GM12878 (cell line): Measurements from ENCODE around the gene SOX12. TPM values are rescaled to one million over a fixed set of nuclear protein-coding genes. Genes with fewer than 3 reads are reported as not detected.
A peak's percentile ranks its signal among the peaks of the same experiment; 100 is the strongest.

Experiments
- ATAC-seq: fragments of 200-7000 bp; cut with Tn5 transposase; 3 replicates; pipeline ENCODE4 v1.9.1; 2020; ENCODE audit warnings: mild to moderate bottlenecking, moderate library complexity
- BruUV-seq: library from RNA; stranded (reverse); fragments of 400-500 nt; replicated peaks from 2 replicates; lab custom pipeline; 2021; lab: Mats Ljungman, UMichigan
- CTCF ChIA-PET: fragments of 300-600 bp; sonication (Branson Sonifier 250); formaldehyde crosslinking; extraction: SDS; loops from one replicate; lab custom pipeline; 2021; ENCODE audit warnings: inconsistent platforms; lab: Yijun Ruan, JAX
- POLR2A ChIA-PET: fragments of 350-600 bp; formaldehyde crosslinking; extraction: SDS; loops from one replicate; lab custom pipeline; 2021; ENCODE audit warnings: inconsistent platforms; lab: Charles Lee
- RAD21 ChIA-PET: fragments of 300-600 bp; sonication (Branson Sonifier 250); formaldehyde crosslinking; loops from one replicate; lab custom pipeline; 2023; ENCODE audit warnings: antibody characterized with exemption; ENCODE audit not compliant: unreplicated experiment; lab: Charles Lee
- SMC1A ChIA-PET: fragments of 300-600 bp; sonication (Branson Sonifier 250); formaldehyde crosslinking; loops from one replicate; lab custom pipeline; 2023; ENCODE audit not compliant: unreplicated experiment, uncharacterized antibody; lab: Charles Lee
- DNase-seq: peaks from one replicate; pipeline ENCODE4 v3.0.0-alpha.2; 2011; ENCODE audit warnings: low read depth, low spot score
- FAIRE-seq: peaks from 3 replicates; lab custom pipeline; 2011; peaks lifted over from hg19 to GRCh38; lab: Jason Lieb, UNC
- H2AFZ ChIP-seq: 2 replicates; pipeline ENCODE4 v1.6.0; 2011; ENCODE audit warnings: low read depth, low read length, control low read depth; ENCODE audit not compliant: control insufficient read depth
- H3K27ac ChIP-seq: 2 replicates; pipeline ENCODE4 v1.5.1; 2011; ENCODE audit warnings: control low read depth; ENCODE audit not compliant: control insufficient read depth, insufficient read depth
- H3K27me3 ChIP-seq, 2 experiments: replicated peaks in 1 of 2; 2 replicates each; pipeline versions ENCODE4 v1.6.0 to v1.6.1; 2011; ENCODE audit warnings: low read length in 1 of 2; ENCODE audit not compliant: control insufficient read depth in 2 of 2, insufficient read depth in 2 of 2
- H3K36me3 ChIP-seq, 2 experiments: 2 replicates each; pipeline ENCODE4 v1.5.1; 2011; ENCODE audit warnings: low read length in 1 of 2; ENCODE audit not compliant: control insufficient read depth in 2 of 2, insufficient read depth in 2 of 2
- H3K4me1 ChIP-seq: 2 replicates; pipeline ENCODE4 v1.6.1; 2011; ENCODE audit warnings: mild to moderate bottlenecking, low read length, moderate library complexity, mixed read lengths; ENCODE audit not compliant: control insufficient read depth, insufficient read depth
- H3K4me2 ChIP-seq: 2 replicates; pipeline ENCODE4 v1.6.0; 2011; ENCODE audit warnings: control low read depth; ENCODE audit not compliant: control insufficient read depth, insufficient read depth
- H3K4me3 ChIP-seq: fragments of 200-600 bp; sonication (generic); 2 replicates; pipeline ENCODE4 v1.5.1; 2016
- H3K79me2 ChIP-seq: 2 replicates; pipeline ENCODE4 v1.6.0; 2011; ENCODE audit warnings: low read length; ENCODE audit not compliant: control insufficient read depth, insufficient read depth
- H3K9ac ChIP-seq: 2 replicates; pipeline ENCODE4 v1.8.0; 2011; ENCODE audit warnings: low read length, control low read depth, mixed read lengths; ENCODE audit not compliant: control insufficient read depth, insufficient read depth
- H3K9me3 ChIP-seq: replicated peaks from 3 replicates; pipeline ENCODE4 v1.5.1; 2011; ENCODE audit warnings: mild to moderate bottlenecking, low read length; ENCODE audit not compliant: control insufficient read depth, insufficient read depth
- H4K20me1 ChIP-seq: 2 replicates; pipeline ENCODE4 v1.6.0; 2011; ENCODE audit not compliant: control insufficient read depth, insufficient read depth
- DPF2 ChIP-seq: fragments of 450-650 bp; IDR thresholded peaks from 2 replicates; pipeline ENCODE4 v1.6.1; 2017; ENCODE audit warnings: mild to moderate bottlenecking
- EP300 ChIP-seq, 2 experiments: fragments of 150-350 bp in 1 of 2; IDR thresholded peaks; 2 replicates each; pipeline ENCODE4 v1.6.1; 2011 to 2012; ENCODE audit warnings: low read depth in 2 of 2, low read length in 2 of 2, borderline replicate concordance in 1 of 2, improper control_type of control experiment in 1 of 2, inconsistent platforms in 1 of 2; ENCODE audit not compliant: control insufficient read depth in 1 of 2
- FOS ChIP-seq: IDR thresholded peaks from 3 replicates; pipeline ENCODE4 v1.6.1; 2011; ENCODE audit warnings: borderline replicate concordance; ENCODE audit not compliant: insufficient read length; ENCODE audit errors: extremely low read depth
- IKZF2 ChIP-seq, 2 experiments: fragments of 450-650 bp; IDR thresholded peaks; 2 replicates each; pipeline ENCODE4 v1.6.1; 2017; ENCODE audit warnings: mild to moderate bottlenecking in 2 of 2, moderate library complexity in 2 of 2
- MEF2B ChIP-seq: fragments of 450-650 bp; IDR thresholded peaks from 2 replicates; pipeline ENCODE4 v1.6.1; 2018; ENCODE audit warnings: mild to moderate bottlenecking, moderate library complexity; ENCODE audit not compliant: partially characterized antibody, poor library complexity, severe bottlenecking
- MYB ChIP-seq: fragments of 150-350 bp; IDR thresholded peaks from 2 replicates; pipeline ENCODE4 v1.6.1; 2014; ENCODE audit warnings: mild to moderate bottlenecking, low read depth, low read length, borderline replicate concordance
- POLR2AphosphoS5 ChIP-seq: IDR thresholded peaks from 2 replicates; pipeline ENCODE4 v1.6.1; 2011; ENCODE audit warnings: mild to moderate bottlenecking, low read length, inconsistent platforms
- RCOR1 ChIP-seq: conservative IDR thresholded peaks from 2 replicates; pipeline ENCODE4 v1.6.1; 2012; ENCODE audit warnings: low read depth, low read length, improper control_type of control experiment
- RUNX3 ChIP-seq: IDR thresholded peaks from 2 replicates; pipeline ENCODE4 v1.6.1; 2012; ENCODE audit warnings: low read length, inconsistent platforms
- SPI1 ChIP-seq: IDR thresholded peaks from 2 replicates; pipeline ENCODE4 v1.6.1; 2011; ENCODE audit warnings: low read depth, mild to moderate bottlenecking, low read length, moderate library complexity, borderline replicate concordance; ENCODE audit not compliant: insufficient read depth
- WGBS: methylation state at CpG from one replicate; pipeline ENCODE4 v1.1.6; 2016; ENCODE audit warnings: low lambda C conversion rate; ENCODE audit not compliant: insufficient replicate concordance, insufficient coverage; ENCODE audit errors: missing lambda C conversion rate; 5-methylcytosine and 5-hydroxymethylcytosine counted together
- in situ Hi-C: fragments of 300-500 bp; cut with MboI; formaldehyde crosslinking; loops from 9 replicates; pipeline ENCODE4 v1.14.3; 2018; ENCODE audit warnings: mixed read lengths
- intact Hi-C: fragments of 100-400 bp; cut with micrococcal nuclease; formaldehyde crosslinking; loops from one replicate; pipeline ENCODE4 v1.14.2; 2022; ENCODE audit not compliant: unreplicated experiment
- polyA plus RNA-seq, 11 experiments: library from polyadenylated mRNA; depleted of rRNA in 4 of 11; unstranded in 6 of 11; stranded (reverse) in 5 of 11; fragments of >200 nt; fragmentation: Nextera tagmentation in 4 of 11; fragmentation: Illumina TruSeq in 1 of 11; extraction: Ambion mirVana in 4 of 11; extraction: Trizol in 1 of 11; gene quantifications; 1 replicate in 1 of 11; 2 replicates in 10 of 11; pipeline versions ENCODE4 v1.2.1 to v1.2.3, GENCODE V29; 2011 to 2016; ENCODE audit warnings: inconsistent platforms in 2 of 11, missing spikeins in 2 of 11, low read depth in 1 of 11
- total RNA-seq, 4 experiments: library from RNA; depleted of rRNA in 3 of 4; stranded (reverse); fragments of >200 nt in 3 of 4; fragmentation: Illumina TruSeq in 1 of 4; extraction: Trizol in 1 of 4; gene quantifications; 2 replicates each; pipeline versions ENCODE4 v1.2.1 to v1.2.3, GENCODE V29; 2013 to 2021
- TF ChIP-seq, protein P1 (sequence below): fragments of 450-650 bp; IDR thresholded peaks from 2 replicates; pipeline ENCODE4 v1.6.1; 2016; ENCODE audit warnings: mild to moderate bottlenecking
- TF ChIP-seq, protein P2 (sequence below): fragments of 450-650 bp; IDR thresholded peaks from 2 replicates; pipeline ENCODE4 v1.6.1; 2017; ENCODE audit warnings: low read depth, mild to moderate bottlenecking, moderate library complexity
- TF ChIP-seq, protein P3 (sequence below): fragments of 150-350 bp; IDR thresholded peaks from 2 replicates; pipeline ENCODE4 v1.6.1; 2016; ENCODE audit warnings: low read depth, low read length

Gene SOX12
- total and polyA plus RNA-seq, 10 of the 15 experiments (the other 5 are each of a cell fraction or from before 2014, with no cell fraction given), result 0.50 to 17.9 (median 1.4) TPM

DNA sequence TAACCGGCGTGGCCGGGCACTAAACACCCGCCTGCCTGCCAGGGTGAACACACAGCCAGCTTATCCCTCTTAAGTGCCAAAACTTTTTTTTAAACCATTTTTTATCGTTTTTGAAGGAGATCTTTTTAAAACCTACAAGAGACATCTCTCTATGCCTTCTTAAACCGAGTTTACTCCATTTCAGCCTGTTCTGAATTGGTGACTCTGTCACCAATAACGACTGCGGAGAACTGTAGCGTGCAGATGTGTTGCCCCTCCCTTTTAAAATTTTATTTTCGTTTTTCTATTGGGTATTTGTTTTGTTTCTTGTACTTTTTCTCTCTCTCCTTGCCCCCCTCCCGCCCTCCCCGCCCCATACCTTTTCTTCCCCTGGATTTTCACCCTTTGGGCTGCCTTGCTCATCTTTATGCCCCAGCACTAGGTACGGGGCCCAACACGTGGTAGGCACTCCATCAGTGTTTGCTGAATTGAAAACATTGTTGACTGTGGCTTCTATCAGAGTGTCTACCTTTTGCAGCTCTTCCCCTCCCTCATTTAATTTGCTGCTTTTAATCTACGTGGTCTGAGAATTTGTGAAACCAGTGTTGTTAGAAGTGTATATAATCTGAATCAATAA lies 26.5 kb upstream of the SOX12 start (continued):
- TF ChIP-seq MYB, result no peak
- TF ChIP-seq, all 136 proteins: peak for 0

DNA sequence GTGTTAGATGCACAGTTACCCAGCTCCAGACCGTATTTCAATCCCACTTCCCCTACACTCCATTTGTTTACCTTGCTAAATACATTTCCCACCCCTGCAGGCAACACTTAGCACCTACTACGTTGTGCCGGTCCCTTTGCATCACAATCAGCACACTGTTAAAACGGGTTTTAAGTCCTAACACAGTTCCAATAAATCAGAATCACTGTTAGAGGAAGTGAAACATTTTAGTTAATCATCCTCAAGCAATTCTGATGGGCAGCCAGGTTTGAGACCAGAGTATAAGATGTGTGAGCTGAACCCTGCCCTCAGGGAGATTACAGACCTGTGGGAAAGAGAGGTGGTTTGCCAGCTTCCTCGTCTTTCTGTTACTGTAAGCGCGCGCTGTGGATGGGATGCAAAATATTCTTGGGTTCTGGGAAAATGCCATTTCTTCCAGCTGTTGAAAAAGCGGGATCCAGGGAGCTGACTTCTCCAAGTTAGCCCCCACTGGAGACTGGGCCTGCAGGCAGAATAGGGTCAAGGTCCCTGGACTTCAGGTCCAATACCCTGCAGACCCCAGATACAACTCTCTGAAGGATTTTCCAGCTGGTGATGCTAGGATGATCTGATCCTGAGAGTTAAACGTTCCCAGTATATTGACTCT lies 24.9 kb upstream of the SOX12 start:
- Histone ChIP-seq H3K27me3 (no peaks in the 10 kb centered on the region), H3K4me1 (peaks cover 27% of the 10 kb centered on the region), H3K4me3 (peak overlapping the region; percentile 94), H3K9ac (no peak overlapping the region), H3K4me2 (peak overlapping the region; percentile 92), H4K20me1 (peaks cover 4% of the 10 kb centered on the region), H3K79me2 (peaks cover 45% of the 10 kb centered on the region), H3K27ac (no peak overlapping the region), H2AFZ (no peak overlapping the region), H3K9me3 (no peaks in the 10 kb centered on the region; the same call in 2 of the 3 replicates), H3K36me3 (no peaks in the 10 kb centered on the region; a peak in 2 of 4 replicates)
- BruUV-seq, result no TSS peak
- ChIA-PET POLR2A (interaction anchor here (0.6 to 3.4 kb wide), 3 partner anchors 11 to 39 kb away, joined by 3 to 30 read pairs (median 3); partner anchors contain the start of gene SOX12), RAD21 (no interaction called here), SMC1A (interaction anchor here (0.6 to 1.9 kb wide), 3 partner anchors 10 to 103 kb away, joined by 3 to 6 read pairs (median 6); partner anchors contain the start of gene SOX12), CTCF (interaction anchor here (2.1 to 3.2 kb wide), 5 partner anchors 8 to 30 kb away, joined by 7 to 15 read pairs (median 12); partner anchors contain the start of gene SOX12)
- DNase-seq (no peak), FAIRE-seq (no peak), ATAC-seq (peak; percentile 10; the same call in 1 of the 3 replicates)
- intact Hi-C loops (no loop called here), in situ Hi-C loops (no loop called here)
- TF ChIP-seq RUNX3, result 0 out of 2 replicates have a peak, but pooled peaks have one; percentile 8
- no peak for TF ChIP-seq FOS
- peak; percentile 13 to 30; a peak in 1 of 4 replicates for TF ChIP-seq IKZF2 (IDR thresholded peaks at IDR 0.05)
- TF ChIP-seq SPI1, result peak; percentile 92
- TF ChIP-seq, protein P1, sequence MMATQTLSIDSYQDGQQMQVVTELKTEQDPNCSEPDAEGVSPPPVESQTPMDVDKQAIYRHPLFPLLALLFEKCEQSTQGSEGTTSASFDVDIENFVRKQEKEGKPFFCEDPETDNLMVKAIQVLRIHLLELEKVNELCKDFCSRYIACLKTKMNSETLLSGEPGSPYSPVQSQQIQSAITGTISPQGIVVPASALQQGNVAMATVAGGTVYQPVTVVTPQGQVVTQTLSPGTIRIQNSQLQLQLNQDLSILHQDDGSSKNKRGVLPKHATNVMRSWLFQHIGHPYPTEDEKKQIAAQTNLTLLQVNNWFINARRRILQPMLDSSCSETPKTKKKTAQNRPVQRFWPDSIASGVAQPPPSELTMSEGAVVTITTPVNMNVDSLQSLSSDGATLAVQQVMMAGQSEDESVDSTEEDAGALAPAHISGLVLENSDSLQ, result peak; percentile 80
- TF ChIP-seq DPF2, result peak; percentile 37; the same call in 1 of the 2 replicates
- TF ChIP-seq, protein P2, sequence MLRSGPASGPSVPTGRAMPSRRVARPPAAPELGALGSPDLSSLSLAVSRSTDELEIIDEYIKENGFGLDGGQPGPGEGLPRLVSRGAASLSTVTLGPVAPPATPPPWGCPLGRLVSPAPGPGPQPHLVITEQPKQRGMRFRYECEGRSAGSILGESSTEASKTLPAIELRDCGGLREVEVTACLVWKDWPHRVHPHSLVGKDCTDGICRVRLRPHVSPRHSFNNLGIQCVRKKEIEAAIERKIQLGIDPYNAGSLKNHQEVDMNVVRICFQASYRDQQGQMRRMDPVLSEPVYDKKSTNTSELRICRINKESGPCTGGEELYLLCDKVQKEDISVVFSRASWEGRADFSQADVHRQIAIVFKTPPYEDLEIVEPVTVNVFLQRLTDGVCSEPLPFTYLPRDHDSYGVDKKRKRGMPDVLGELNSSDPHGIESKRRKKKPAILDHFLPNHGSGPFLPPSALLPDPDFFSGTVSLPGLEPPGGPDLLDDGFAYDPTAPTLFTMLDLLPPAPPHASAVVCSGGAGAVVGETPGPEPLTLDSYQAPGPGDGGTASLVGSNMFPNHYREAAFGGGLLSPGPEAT, result peak; percentile 46; the same call in 1 of the 2 replicates
- TF ChIP-seq EP300 (IDR thresholded peaks at IDR 0.05; ENCODE audit: borderline replicate concordance in 1 of 2, control insufficient read depth in 1 of 2, low read depth in 2 of 2, low read length in 2 of 2), result no peak
- no peak for TF ChIP-seq MEF2B
- TF ChIP-seq, protein P3, sequence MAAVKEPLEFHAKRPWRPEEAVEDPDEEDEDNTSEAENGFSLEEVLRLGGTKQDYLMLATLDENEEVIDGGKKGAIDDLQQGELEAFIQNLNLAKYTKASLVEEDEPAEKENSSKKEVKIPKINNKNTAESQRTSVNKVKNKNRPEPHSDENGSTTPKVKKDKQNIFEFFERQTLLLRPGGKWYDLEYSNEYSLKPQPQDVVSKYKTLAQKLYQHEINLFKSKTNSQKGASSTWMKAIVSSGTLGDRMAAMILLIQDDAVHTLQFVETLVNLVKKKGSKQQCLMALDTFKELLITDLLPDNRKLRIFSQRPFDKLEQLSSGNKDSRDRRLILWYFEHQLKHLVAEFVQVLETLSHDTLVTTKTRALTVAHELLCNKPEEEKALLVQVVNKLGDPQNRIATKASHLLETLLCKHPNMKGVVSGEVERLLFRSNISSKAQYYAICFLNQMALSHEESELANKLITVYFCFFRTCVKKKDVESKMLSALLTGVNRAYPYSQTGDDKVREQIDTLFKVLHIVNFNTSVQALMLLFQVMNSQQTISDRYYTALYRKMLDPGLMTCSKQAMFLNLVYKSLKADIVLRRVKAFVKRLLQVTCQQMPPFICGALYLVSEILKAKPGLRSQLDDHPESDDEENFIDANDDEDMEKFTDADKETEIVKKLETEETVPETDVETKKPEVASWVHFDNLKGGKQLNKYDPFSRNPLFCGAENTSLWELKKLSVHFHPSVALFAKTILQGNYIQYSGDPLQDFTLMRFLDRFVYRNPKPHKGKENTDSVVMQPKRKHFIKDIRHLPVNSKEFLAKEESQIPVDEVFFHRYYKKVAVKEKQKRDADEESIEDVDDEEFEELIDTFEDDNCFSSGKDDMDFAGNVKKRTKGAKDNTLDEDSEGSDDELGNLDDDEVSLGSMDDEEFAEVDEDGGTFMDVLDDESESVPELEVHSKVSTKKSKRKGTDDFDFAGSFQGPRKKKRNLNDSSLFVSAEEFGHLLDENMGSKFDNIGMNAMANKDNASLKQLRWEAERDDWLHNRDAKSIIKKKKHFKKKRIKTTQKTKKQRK, result no peak
- TF ChIP-seq RCOR1, result 0 out of 2 replicates have a peak, but pooled peaks have one; percentile 35
- no peak for TF ChIP-seq MYB
- TF ChIP-seq POLR2AphosphoS5, result no peak
- WGBS, result 60% methylated on average over 10 of the region's 10 CpGs
